Epithelial cell of esophagus (primary cell): Measurements from ENCODE around the gene KLHL26.
A peak's percentile ranks its signal among the peaks of the same experiment; 100 is the strongest.

ENCODE experiments used
- DNase-seq: peaks from one replicate; pipeline ENCODE4 v3.0.0; 2010; ENCODE audit warnings: low read depth
- H3K4me3 ChIP-seq: 2 replicates; pipeline ENCODE4 v1.5.1; 2011; ENCODE audit warnings: mild to moderate bottlenecking, low read length, control low read depth
- TF ChIP-seq, protein P1 (sequence below): IDR thresholded peaks from 2 replicates; pipeline ENCODE4 v1.5.1; 2011; ENCODE audit warnings: low read depth, mild to moderate bottlenecking, low read length, control low read depth, inconsistent platforms; ENCODE audit not compliant: insufficient read depth; ENCODE audit errors: missing control alignments

The KLHL26 gene

DNA sequence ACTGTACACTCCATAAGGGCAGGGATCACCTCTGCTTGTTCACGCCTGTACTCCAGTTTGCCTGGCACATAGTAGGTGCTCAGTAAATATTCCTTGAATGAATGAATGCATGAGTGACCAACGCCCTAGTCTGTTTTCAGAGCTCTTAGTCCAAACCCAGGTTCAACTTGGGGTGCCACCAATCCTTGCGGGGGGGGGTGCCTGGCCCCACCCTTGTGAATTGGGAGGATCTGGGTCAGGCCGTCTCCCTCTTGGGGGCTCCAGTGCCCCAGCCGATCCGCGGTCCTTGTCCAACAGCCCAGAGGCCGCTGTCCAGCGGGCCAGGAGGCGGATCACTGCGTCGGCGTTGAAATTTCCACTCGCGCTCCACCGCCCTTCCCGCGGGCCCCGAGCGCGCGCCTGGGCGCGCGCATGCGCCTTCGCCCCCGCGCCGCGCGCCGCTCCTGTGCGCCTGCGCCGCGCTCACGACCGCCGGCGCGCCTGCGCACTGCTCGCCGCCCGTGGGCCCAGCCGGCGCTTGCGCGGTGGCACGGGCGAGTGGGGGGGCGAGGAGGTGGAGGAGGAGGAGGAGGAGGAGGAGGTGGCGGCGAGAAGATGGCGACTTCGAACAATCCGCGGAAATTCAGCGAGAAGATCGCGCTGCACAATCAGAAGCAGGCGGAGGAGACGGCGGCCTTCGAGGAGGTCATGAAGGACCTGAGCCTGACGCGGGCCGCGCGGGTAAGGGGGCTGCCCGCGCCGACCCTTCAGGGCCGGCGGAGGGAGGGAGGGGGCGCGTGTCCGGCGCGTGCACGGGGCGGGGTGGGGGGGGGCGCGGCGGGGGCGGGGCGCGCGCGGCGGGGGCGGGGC, 46.5 kb downstream of the KLHL26 start, which contains the start of gene CRTC1:
TSS of gene CRTC1 (plus strand) at position 572 of the 849 bp plus-strand sequence. CDS start at position 595, 23 bp downstream.
- TF ChIP-seq, protein P1, sequence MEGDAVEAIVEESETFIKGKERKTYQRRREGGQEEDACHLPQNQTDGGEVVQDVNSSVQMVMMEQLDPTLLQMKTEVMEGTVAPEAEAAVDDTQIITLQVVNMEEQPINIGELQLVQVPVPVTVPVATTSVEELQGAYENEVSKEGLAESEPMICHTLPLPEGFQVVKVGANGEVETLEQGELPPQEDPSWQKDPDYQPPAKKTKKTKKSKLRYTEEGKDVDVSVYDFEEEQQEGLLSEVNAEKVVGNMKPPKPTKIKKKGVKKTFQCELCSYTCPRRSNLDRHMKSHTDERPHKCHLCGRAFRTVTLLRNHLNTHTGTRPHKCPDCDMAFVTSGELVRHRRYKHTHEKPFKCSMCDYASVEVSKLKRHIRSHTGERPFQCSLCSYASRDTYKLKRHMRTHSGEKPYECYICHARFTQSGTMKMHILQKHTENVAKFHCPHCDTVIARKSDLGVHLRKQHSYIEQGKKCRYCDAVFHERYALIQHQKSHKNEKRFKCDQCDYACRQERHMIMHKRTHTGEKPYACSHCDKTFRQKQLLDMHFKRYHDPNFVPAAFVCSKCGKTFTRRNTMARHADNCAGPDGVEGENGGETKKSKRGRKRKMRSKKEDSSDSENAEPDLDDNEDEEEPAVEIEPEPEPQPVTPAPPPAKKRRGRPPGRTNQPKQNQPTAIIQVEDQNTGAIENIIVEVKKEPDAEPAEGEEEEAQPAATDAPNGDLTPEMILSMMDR: no peak
- peak within 1 kb of the TSS; percentile 63 for H3K4me3 ChIP-seq
- DNase-seq: peak; percentile 79

DNA sequence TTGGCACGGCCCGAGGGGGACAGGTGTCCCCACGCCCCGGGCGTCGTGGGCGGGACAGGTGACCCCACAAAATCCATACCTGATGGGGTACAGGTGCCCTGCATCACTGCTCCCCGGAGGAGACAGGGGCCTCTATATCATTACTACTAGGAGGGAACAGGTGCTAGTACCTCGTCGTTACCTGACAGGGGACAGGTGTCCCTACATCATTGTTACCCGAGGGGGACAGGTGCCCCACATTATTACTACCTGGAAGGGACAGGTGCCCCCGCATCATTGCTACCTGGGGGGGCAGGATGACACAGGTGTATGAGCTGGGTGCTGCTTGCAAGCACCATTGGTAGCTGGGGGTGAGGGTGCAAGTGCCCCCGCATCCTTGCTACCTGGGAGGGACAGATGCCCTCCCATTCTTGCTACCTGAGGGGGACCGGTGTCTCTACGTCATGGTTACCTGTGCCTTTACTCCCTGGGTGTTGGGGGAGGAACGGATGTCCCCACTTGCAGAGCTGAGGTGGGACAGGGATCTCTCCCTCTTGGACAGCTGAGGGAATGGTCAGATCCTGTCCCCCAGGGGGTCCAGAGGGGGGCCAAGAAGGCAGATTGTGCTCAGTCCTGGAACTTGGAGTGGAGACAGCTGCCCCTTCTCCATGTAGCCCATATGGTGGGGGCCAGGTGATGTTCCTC, 47.3 kb downstream of the KLHL26 start:
- no peak for DNase-seq
- TF ChIP-seq, protein P1: no peak
- peak overlapping the region; percentile 63 for H3K4me3 ChIP-seq

- TF ChIP-seq, protein P1: no peak
- DNase-seq: no peak
- no peak overlapping the region for H3K4me3 ChIP-seq
These were observed 47.8 kb downstream of the KLHL26 start for GRCh38 chr19:18684642-18684993.

- no peak for DNase-seq
- TF ChIP-seq, protein P1: no peak
- H3K4me3 ChIP-seq: no peak overlapping the region
These were observed 48.9 kb downstream of the KLHL26 start for GRCh38 chr19:18685597-18686190.

DNA sequence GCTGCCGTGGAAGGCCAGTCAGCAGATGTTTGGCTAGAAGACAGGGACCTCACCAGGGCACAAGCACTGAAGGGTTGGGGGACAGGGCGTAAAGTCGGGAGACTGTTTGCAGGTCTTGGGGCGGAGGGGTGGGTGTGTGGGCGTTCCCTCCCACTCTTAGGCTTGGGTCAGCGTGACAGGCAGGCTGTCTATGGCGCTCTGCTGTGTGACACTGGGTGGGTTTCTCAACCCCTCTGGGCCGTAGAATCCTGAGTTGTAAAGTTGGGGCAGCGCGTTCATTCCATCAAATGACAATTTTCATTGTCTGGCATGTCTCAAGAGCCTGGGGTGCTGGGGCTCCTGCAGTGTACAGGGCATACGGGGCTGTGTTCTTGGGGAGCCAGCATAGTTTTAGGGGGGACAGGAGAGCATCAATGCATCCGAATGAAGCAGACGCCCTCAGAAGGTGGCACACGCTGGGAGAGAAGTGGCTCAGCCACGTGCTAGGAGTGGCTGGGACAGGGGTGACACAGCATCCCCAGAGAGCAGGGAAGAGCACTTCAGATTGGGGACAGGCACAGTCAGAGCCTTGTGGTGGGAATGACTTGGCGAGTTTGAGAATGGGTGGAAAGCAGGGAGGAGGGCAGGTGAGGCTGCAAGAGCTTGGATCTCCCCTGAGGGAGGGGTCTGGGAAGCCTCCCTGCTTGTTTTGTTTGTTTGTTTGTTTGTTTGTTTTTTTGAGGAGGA, 51.1 kb downstream of the KLHL26 start:
- no peak for DNase-seq
- H3K4me3 ChIP-seq: no peak overlapping the region
- TF ChIP-seq, protein P1: no peak

- no peak overlapping the region for H3K4me3 ChIP-seq
- DNase-seq: no peak
- TF ChIP-seq, protein P1: no peak
These were observed 59.2 kb downstream of the KLHL26 start for GRCh38 chr19:18696023-18696422.
